ENCODE data around the gene EVC. TPM values are rescaled to one million over a fixed set of nuclear protein-coding genes. Genes with fewer than 3 reads are reported as not detected.

EVC gene
- total RNA-seq, 1 donor from 2014 or later = 41.4 TPM

Other genes starting within 250 kb of the EVC start
- gene EVC2, start 2.6 kb upstream of the EVC start, total RNA-seq = 12.6 and 14.7 TPM in 2 replicates
- 15.4 and 16.5 TPM in 2 replicates for gene CRMP1, start 181.9 kb downstream of the EVC start, total RNA-seq

Data from kidney epithelial cell (primary cell).